Skeletal muscle satellite cell (primary cell): Measurements from ENCODE around the gene EEF2KMT.

Experiments
- H3K27me3 ChIP-seq: 2 replicates; pipeline ENCODE4 v1.7.0; 2013; ENCODE audit warnings: low read length; ENCODE audit not compliant: control insufficient read depth, insufficient read depth
- H3K36me3 ChIP-seq: 2 replicates; pipeline ENCODE4 v1.7.0; 2013; ENCODE audit warnings: mild to moderate bottlenecking, control low read depth, low read length; ENCODE audit not compliant: insufficient read depth
- H3K4me1 ChIP-seq: 2 replicates; pipeline ENCODE4 v1.7.0; 2013; ENCODE audit warnings: low read length; ENCODE audit not compliant: control insufficient read depth, insufficient read depth
- H3K4me2 ChIP-seq: 2 replicates; pipeline ENCODE4 v1.7.0; 2013; ENCODE audit warnings: mild to moderate bottlenecking, low read length
- H3K4me3 ChIP-seq: 2 replicates; pipeline ENCODE4 v1.7.0; 2013; ENCODE audit warnings: low read length
- H3K9ac ChIP-seq: 2 replicates; pipeline ENCODE4 v1.7.0; 2013; ENCODE audit warnings: mild to moderate bottlenecking, low read depth, low read length, moderate library complexity
- H3K9me3 ChIP-seq: replicated peaks from 2 replicates; pipeline ENCODE4 v1.7.0; 2013; ENCODE audit warnings: mild to moderate bottlenecking, control low read depth, low read length

Gene EEF2KMT

DNA sequence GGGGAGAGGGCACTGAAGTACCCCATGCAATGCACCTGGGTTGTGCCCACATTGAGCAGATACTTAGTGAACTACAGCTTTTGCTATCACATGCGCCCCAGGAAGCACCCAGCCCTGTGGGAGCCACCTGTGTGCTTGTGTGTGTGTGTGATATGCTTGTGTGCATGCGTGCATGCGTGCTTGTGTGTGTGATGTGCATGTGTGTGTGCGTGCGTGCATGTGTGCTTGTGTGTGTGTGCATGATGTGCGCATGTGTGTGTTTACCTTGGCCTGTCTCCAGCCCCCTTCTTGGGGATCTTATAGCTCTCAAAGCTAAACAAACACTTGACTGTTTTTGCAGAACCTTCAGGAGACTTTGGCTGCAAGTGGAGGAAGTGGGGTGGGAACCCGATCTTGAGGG, 32.7 kb downstream of the EEF2KMT start:
- Histone ChIP-seq H3K4me3 (no peak overlapping the region), H3K9me3 (no peaks in the 10 kb centered on the region), H3K9ac (no peak overlapping the region), H3K36me3 (no peaks in the 10 kb centered on the region), H3K4me1 (no peaks in the 10 kb centered on the region), H3K27me3 (peaks cover 44% of the 10 kb centered on the region), H3K4me2 (no peak overlapping the region)

DNA sequence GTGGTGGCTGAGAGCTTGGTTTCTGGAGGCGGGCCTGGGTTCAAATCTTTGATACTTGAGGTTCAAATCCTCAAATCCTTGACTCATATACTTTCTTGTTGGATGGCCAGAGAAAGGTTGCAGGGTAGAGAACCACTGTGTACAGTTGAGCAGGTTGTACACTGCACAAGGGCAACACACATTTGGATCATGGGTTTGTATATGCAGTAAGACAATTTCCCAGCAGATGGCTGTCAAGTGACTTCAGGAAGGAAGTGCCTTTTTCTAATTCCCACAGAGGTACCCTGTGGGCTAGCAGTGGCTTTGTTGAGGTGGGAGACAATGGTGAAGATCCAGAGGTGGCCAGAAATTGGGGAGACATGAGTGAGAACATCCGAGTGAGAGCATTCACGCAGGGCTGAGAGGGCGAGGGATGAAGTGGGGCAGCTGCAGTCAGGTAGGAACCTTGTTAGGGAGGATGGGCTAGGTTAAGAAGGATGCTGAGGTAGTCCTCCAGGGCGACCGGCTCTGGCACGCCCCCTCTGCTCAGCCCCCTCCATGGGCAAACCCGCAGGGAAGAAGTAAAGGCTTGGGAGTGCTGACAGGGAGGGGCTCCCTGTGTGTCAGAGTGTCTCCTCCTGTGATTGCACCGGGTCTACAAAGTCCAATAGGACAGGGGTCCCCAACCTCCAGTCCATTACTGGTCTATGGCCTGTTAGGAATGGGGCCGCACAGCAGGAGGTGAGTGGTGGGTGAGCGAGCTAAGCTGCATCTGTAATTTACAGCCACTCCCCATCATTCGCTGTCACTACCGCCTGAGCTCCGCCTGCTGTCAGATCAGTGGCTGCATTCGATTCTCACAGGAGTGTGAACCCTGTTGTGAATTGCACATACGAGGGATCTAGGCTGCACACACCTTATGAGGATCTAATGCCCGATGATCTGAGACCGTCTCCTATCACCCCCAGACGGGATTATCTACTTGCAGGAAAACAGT, 34.5 kb downstream of the EEF2KMT start:
- no peaks in the 10 kb centered on the region for H3K36me3 ChIP-seq
- H3K4me3 ChIP-seq = no peak overlapping the region
- no peaks in the 10 kb centered on the region for H3K9me3 ChIP-seq
- H3K4me1 ChIP-seq = no peaks in the 10 kb centered on the region
- H3K4me2 ChIP-seq = no peak overlapping the region
- H3K9ac ChIP-seq = no peak overlapping the region
- H3K27me3 ChIP-seq = peaks cover 44% of the 10 kb centered on the region

DNA sequence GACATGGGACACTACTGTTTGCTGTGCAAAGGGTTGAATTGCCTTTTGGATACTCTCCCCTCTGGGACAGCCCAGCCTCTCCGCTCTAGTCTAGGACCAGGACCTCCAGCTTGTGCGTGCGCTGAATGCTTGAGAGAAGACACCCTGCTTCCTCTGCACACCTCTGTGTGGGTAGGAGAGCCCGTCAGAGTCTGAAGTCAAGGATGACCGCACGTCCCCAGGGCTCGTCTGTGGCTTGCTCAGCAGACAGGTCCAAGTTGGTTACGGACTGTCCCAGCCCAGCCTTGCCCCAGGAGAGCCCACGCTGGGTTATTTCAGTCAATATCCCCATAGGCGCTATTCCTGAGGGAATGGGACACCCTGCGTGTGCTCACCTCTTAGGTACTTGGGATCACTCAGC, 35.5 kb downstream of the EEF2KMT start:
- Histone ChIP-seq H3K27me3 (peaks cover 38% of the 10 kb centered on the region), H3K36me3 (no peaks in the 10 kb centered on the region), H3K9me3 (no peaks in the 10 kb centered on the region), H3K4me3 (no peak overlapping the region), H3K9ac (no peak overlapping the region), H3K4me1 (no peaks in the 10 kb centered on the region), H3K4me2 (no peak overlapping the region)

DNA sequence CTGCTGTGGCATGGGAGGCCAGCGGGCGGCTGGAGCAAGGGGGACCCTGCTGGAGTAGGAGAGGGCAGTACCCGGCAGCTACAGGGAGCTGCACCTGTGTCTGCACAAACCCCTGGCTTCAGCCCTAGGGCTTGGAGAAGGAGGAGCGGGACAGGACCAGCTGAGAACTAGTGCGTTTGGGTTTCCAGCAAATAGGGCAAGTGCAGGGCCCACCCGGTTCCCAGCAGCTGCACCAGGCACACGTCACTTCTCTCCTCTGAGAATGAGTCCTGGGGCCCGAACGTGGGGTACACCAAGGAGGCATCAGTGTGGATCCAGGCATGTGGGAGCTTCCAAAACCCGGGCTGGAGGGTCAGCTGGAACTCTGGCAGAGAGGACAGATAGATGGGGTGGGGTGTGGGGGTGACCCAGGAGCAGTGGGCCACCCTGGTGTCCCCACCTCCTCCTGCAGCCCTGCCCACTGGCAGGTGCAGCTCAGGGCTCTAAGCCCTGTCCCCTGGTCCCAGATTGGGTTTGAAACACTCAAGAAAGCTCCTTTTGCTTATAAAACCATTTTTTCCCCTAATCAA, 37.4 kb downstream of the EEF2KMT start:
- H3K4me2 ChIP-seq = no peak overlapping the region

DNA sequence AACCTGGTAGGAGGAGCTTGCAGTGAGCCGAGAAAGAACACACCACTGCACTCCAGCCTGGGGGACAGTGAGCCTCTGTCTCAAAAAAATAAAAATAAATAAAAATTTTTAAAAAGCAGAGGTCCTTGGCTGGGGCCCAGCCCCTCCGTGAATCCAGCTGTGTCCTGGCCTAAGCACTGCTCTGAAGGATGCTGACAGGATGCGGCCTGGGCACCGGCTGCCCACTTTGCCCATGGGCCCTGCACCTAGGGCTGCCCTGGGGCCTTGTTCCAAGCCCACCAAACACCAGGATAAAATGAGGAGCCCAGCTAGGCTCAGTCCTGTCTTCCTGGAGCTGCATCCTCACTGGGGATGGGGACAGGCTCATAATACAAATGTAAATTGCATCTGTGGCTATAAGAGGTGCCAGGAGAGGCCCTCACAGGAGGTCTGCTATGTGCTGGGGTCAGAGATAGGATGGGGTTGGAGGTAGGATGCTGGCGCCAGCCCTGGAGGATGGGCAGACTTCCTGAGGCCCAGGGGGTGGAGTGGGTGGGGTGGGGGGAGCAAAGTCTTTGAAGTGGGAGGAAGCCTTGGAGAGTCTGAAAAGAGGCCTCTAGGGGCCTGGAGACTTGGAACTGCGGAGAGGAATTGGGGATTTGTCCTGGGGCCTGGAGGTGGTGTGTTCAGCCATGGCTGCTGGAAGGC, 38.1 kb downstream of the EEF2KMT start:
- Histone ChIP-seq H3K9ac (no peak overlapping the region), H3K4me3 (no peak overlapping the region), H3K4me2 (no peak overlapping the region), H3K9me3 (no peaks in the 10 kb centered on the region), H3K4me1 (no peaks in the 10 kb centered on the region), H3K27me3 (peaks cover 33% of the 10 kb centered on the region), H3K36me3 (no peaks in the 10 kb centered on the region)

More for the DNA sequence above, 37.4 kb downstream of the EEF2KMT start:
- Histone ChIP-seq H3K36me3 (no peaks in the 10 kb centered on the region), H3K9ac (no peak overlapping the region), H3K4me3 (no peak overlapping the region), H3K4me1 (no peaks in the 10 kb centered on the region), H3K27me3 (peaks cover 39% of the 10 kb centered on the region), H3K9me3 (no peaks in the 10 kb centered on the region)

DNA sequence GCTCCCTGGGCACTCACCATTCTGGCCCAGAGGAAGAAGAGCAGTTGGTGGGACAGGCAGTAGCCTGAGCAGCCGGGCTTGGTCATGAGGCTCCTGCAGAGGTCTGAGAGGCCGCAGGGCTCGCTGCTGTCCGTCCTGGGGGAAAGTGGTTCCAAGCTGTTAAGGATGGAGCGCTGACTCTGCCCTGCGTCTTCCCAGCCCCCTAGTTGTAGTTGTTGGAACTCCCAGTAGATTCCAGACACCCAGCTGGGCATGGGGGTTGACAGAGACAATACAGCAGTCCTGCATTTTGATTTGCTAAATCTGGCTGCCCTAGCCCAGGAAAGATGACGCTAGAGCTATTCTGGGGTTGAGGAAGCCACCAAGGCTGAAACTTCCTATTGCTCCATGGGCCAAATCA, 39.1 kb downstream of the EEF2KMT start:
- Histone ChIP-seq H3K9ac (no peak overlapping the region), H3K27me3 (peaks cover 30% of the 10 kb centered on the region), H3K4me1 (no peaks in the 10 kb centered on the region), H3K4me3 (no peak overlapping the region), H3K9me3 (no peaks in the 10 kb centered on the region), H3K4me2 (no peak overlapping the region), H3K36me3 (no peaks in the 10 kb centered on the region)

DNA sequence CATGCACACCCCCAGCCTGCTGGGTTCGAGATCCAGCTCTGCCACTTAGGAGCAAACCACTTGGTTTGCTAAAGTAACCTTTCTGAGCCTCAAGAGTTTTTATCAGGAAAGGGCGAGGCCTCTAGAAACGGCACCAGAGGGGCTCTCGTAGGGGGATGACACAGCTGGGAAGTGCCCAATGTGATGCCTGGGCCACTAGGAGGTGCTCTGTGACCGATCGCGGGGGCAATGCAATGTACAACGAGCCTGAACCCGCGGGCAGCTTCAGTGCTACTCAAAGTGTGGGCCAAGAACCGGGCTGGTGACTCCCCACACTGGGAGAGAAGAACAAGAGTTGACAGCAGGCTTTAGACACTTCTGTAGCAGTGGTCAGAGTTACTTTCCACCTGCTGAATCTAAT, 41.2 kb downstream of the EEF2KMT start:
- Histone ChIP-seq H3K27me3 (peaks cover 11% of the 10 kb centered on the region), H3K36me3 (no peaks in the 10 kb centered on the region), H3K4me2 (no peak overlapping the region), H3K9me3 (no peaks in the 10 kb centered on the region), H3K4me1 (no peaks in the 10 kb centered on the region), H3K9ac (no peak overlapping the region), H3K4me3 (no peak overlapping the region)

DNA sequence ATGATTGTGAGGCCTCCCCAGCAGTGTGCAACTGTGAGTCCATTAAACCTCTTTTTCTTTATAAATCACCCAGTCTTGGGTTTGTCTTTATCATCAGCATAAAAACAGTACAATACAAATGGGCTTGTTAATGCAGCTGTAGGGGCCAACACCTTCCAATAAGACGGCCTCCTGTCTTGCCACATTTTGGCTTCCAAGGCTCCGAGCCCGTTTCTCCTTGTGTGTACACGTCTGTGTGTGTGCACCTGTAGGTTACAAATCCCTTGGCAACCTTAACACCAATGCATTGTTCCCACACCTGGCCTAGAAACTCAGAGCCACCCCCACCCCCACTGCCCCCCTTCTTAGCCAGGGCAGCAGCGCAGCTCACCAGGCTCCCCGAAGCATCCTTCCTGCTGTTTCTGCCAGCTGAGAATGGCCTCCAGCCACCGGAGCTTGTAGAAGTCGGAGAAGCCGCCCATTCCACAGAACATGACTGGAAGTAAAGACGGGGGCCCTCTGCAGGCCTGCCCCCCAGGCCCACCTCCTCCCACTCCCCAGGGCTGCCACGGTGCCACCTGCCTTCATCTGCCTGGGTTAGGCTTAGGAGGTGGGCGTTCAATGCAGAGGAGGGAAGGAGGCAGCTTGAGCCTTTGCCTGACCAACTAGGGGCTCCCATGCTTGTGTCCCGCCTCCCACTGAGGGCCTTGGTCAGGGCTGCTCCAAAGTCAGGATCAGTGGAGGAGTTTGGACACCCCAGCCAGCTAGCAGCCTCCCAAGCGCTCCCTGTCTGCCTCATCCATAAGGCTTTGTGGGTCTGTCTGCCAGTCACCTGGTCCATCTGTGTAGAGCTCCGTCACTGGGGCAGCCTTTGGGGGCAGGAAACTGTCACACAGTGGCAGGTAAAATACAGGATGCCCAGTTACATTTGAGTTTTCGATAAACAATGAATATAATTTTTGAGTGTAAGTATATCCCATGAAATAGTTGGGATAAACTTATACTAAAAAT, 42.4 kb downstream of the EEF2KMT start:
- H3K27me3 ChIP-seq = peaks cover 10% of the 10 kb centered on the region
- H3K9me3 ChIP-seq = no peaks in the 10 kb centered on the region
- H3K4me2 ChIP-seq = no peak overlapping the region
- no peak overlapping the region for H3K4me3 ChIP-seq
- no peaks in the 10 kb centered on the region for H3K4me1 ChIP-seq
- no peak overlapping the region for H3K9ac ChIP-seq
- no peaks in the 10 kb centered on the region for H3K36me3 ChIP-seq

DNA sequence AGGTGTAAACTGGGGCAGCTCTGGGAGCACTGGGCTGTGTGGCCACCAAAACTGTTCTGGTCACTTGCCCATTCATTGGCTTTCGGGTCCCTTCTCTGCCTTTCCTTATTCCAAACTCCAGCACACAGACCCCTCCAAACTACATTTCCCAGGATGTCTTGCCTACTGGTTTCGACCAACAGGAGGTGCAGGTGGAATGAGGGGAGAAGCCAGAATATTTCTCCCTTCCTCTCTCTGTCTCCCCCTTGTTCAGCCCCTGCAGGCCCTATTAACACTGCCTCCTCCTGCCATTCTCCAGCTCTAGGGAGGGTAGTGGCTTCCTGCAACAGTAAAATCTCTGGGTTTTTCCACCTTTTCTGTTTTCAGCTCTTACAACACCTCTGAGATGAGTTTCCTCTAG, 50.7 kb downstream of the EEF2KMT start:
- Histone ChIP-seq H3K4me3 (no peak overlapping the region), H3K9me3 (no peaks in the 10 kb centered on the region), H3K4me1 (no peaks in the 10 kb centered on the region), H3K27me3 (peaks cover 14% of the 10 kb centered on the region), H3K4me2 (no peak overlapping the region), H3K9ac (no peak overlapping the region), H3K36me3 (no peaks in the 10 kb centered on the region)

DNA sequence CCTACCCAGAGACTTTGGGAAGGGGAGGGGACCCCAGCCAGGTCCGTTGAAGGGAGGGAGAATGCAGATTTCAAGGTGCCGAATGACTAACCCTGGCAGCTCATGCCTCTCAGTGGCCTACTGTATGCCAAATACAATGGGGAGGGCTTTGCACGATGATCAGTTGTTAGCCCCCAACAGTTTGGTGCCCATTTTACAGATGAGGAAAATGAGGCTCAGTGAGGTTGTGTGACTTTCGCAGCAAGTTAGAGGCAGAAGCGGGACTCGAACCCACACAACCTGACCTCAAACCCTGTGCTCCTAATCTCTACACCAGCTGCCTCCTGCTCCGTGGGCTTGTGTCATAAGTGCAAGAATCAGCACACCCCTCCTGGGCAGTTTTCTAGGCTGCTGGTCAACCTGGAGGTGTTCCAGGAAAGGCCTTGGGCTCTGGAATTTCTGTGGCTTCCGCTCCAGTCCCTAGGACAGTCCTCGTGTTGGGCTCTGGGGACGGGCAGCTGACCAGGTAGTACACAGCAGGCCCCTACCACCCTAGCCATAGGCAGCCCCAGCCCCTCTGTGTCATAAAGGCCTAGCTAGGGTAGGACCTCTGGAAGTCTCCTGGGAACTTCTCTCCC, 52.0 kb downstream of the EEF2KMT start:
- no peak overlapping the region for H3K9ac ChIP-seq
- no peaks in the 10 kb centered on the region for H3K4me1 ChIP-seq
- H3K36me3 ChIP-seq = no peaks in the 10 kb centered on the region
- H3K9me3 ChIP-seq = no peaks in the 10 kb centered on the region
- no peak overlapping the region for H3K4me2 ChIP-seq
- no peak overlapping the region for H3K4me3 ChIP-seq
- peaks cover 21% of the 10 kb centered on the region for H3K27me3 ChIP-seq
